ENCODE results near the gene NFE2L2.
"Not testable (repeated sequence)": the region's sequence is repeated elsewhere in the genome, so short reads cannot be mapped to it uniquely, and the experiment has no call there.

NFE2L2 gene

DNA sequence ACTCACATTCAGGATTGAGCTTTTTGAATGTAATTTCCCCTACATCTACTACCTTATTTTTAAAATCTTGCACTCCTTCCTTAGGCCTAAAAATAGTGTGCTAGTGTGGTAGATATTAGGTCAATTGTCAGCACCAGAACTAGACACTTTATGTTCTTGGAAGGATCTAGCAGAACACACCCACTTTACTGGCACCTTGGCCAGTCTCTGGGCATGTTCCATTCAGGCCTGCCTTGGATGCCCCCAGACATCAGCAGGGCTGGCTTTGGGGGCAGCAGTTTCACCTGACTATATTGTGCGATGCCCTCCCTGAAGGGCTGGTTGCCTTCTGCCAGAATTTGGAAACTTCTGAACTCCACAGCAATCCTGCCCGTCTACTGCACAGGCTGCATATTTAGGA is 15.3 kb upstream of the NFE2L2 start:
- no peak for DNase-seq

GRCh38 chr2:177275743-177276055 is 11.2 kb upstream of the NFE2L2 start:
- DNase-seq, result no peak

DNA sequence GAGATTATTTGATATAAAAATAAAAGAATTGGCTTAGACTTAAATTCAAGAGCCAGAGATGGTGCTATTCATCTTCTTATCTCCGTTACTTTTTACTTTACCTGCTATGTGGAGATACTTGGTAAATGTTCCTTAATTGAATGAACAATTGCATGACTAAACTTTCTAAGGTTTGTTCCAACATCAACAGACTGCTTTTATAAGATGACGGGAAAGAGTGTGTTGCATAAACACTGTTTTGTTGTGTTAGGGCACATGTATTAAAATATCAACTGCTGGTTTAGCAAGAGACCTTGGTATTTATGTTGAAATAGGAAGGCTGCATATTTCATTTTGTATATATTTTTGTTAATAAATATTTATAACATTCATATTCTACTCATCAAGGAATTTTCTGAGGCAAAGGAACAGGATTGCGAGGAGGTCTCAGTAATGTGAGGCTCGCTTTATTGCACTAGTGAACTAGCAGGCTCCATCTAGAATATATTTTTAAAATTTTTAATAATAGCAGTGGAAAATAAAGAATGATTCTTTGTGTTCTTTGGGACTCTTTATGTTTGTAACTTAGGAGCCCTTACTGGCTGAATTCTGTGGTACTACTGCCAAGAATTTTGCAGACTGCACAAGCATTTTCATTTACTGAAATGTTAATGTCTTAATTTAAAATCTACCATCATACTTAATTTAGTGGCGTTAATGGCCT is 10.7 kb upstream of the NFE2L2 start:
- DNase-seq, result no peak

GRCh38 chr2:177273408-177273807 is 8.9 kb upstream of the NFE2L2 start:
- no peak for DNase-seq

DNA sequence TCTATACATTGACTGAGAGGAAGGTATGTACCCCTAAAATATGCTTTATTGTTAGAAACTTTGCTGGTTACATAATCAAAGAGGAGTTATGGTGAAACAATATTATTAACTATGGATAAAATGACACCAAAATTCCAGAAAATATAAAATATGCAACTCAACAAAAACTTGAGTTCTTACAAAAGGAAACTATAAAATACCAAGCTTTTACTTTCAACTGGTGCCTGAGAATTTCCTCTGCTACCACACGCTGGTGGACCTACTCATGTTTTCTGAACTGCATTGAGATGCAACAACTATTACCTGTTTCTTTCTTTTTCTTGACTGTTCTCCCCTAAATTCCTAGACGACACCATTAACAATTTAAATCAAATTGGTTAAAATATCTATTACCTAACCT is 8.2 kb upstream of the NFE2L2 start:
- DNase-seq, result no peak

- DNase-seq, result no peak
Observed at GRCh38 chr2:177271981-177272666, 7.6 kb upstream of the NFE2L2 start.

- DNase-seq, result no peak
Observed at GRCh38 chr2:177270531-177270930, 6.0 kb upstream of the NFE2L2 start.

GRCh38 chr2:177268901-177269300 is 4.4 kb upstream of the NFE2L2 start:
- DNase-seq, result no peak

GRCh38 chr2:177268187-177268871 is 3.8 kb upstream of the NFE2L2 start:
- DNase-seq, result no peak

DNA sequence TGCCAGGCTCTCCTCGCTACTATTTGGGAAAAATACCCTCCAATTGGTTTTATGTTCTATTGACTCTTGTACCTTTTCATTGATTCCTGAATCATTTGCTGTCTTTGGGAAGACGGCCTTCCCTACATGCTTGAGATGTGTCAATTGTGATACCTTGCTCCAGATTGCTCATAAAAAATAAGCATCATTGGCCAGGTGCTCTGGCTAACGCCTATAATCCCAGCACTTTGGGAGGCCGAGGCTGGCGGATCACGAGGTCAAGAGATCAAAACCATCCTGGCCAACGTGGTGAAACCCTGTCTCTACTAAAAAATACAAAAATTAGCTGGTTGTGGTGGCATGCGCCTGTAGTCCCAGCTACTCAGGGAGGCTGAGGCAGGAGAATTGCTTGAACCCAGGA is 2.4 kb upstream of the NFE2L2 start:
- not testable (repeated sequence) for DNase-seq

DNA sequence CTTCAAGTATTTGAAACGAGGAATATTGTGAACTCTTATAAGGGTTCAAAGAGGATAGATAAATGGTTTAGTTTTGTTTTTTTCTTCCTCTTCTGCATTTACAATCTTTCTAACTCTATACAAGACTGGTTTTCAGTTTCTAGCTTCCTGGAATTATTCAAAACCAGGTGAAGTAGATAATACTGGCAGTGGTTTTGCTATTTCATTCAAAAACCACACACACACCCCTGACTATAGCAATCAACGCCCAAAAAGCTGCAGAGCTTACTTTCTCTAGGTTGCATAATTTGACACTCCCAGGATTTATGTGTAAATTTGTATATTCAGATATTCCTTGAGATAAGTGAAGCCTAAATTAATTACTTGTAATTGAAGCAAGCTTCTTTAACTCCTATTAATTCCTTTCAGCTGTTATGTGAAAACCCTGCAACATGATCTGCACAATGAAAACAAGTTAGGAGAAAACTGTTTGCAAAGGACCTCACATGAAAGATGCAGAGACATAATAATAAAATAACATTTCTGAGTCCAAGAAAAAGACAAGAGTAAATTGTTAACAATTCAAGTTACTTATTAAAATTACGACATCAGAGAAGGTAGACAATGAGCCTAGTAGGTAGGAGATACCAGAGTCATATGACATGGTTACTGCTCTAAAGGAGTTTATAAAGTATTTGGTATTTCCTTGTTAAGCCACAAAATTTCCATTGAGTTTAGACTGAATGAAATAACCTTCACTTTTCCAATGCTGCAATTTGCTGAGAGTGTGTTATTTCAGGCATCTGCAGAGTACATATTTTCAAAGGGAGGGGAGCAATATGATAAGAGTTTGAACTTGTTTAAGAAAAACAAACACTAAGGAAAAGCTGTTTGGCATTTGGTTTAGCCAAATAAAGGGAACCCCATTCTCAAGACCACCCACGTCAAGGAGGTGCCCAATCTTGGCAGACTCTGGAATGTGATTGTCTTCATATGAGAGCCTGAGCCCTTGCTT is 1.6 kb upstream of the NFE2L2 start:
- no peak for DNase-seq

- DNase-seq, result no peak
Observed at GRCh38 chr2:177264209-177264692, 276 bp downstream of the NFE2L2 start.

GRCh38 chr2:177263451-177264208 is 897 bp downstream of the NFE2L2 start:
- peak; percentile 94 for DNase-seq

GRCh38 chr2:177262958-177263450 is 1.5 kb downstream of the NFE2L2 start:
- DNase-seq, result no peak

DNA sequence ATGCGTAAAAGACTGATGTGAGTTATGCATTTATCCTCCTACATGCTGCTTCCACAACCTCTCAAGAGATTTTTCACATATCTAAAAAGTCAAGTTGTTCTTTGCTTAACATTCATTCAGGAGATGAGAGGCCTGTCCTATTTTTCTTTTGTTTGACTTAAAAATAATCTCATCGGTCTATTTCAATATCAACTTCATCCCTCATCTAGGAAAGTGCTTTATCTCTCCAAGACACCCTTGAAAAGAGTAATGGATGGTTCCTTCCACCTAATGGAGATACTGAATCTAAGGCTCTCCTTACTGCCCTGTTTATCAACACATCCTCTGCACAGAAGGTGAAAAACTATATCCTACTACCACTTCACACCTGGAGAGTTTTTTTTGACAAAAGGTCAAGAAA is 2.4 kb downstream of the NFE2L2 start:
- DNase-seq, result no peak

DNA sequence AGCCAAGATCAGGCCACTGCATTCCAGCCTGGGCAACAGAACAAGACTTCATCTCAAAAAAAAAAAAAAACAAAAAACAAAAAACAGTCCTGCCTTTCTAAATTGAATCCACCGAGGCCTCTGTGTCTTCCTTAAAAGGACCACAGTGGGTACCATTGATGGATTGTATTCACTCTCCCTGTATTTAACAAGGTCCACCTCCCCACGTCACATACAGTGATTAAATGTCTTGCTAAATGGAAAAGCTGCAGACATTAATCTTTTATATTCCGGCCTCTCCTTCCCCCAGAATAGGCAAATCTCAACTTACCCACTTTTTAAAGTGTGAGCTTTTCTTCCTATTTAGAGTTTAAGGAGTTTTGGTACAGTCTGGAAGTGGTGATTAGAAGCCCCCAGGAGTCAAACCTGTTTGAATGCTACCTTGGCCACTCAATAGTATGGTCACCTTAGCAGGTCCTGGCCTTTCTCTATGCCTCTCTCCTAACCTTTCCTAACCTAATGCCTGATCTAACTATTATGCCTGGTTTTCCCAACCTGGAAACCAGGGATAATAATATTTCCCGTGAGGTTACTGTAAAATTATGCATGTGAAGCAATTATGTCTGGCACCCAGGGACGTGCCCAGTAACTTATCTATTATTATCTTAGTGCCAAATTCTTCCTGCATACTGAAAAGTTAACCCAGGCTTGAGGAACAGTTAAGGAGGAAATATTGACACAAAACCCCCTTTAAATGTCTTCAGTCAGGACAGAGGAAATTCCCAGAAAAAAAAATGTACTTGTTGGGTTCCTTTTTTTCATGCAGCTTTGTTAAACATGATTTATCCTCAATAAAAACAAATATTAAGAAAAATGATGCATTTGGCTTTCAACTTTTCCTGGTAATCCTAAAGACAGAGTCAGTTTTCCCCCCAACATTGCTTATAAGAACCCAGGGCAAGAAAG is 3.1 kb downstream of the NFE2L2 start:
- no peak for DNase-seq

GRCh38 chr2:177260379-177260778 is 4.1 kb downstream of the NFE2L2 start:
- no peak for DNase-seq

DNA sequence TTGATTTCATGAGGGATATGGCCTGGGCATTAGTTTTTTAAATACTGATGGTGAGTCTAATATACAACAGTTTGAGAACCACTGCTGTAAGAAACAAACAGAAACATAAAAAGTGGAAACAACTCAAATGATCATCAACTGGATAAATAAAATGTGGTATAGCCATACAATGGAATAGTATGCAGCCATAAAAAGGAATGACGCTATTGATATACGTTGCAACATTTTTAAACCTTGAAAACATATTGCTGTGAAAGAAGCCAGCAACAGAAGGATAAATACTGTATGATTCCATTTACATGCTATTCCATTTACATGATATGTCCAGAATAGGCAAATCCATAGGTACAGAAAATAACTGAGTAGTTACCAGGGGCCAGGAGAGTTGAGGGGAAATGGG is 6.5 kb downstream of the NFE2L2 start:
- DNase-seq, result no peak

GRCh38 chr2:177257471-177257870 is 7.1 kb downstream of the NFE2L2 start:
- DNase-seq, result no peak

- no peak for DNase-seq
Observed at GRCh38 chr2:177256695-177257094, 7.8 kb downstream of the NFE2L2 start.

DNA sequence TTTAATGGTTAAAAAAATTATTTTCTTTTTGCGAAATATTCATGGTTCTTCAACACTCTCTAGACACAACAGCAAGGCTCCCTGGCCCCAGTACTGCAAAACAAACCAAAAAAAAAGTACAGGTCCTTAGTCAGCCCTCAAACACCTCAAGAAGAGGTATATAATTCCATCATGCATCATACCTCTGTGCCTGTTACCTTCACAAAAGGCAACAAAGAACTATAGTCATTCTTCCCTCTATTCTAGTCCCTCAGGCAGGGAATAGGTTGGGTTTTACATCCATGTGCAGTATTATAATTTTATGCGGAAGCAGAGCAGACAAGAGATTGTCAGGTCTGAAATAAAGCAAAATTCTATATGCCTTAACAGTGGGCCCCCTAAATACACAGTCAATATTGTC is 8.5 kb downstream of the NFE2L2 start:
- DNase-seq, result no peak

Data from NCI-H774 (cell line).